Sigmoid colon (tissue), 7 donors: ENCODE data around the gene TPRA1. TPM values are rescaled to one million over a fixed set of nuclear protein-coding genes. Genes with fewer than 3 reads are reported as not detected.

ENCODE experiments used
- DNase-seq: peaks from one replicate; pipeline ENCODE4 v3.0.0-alpha.2; 2019
- H3K27ac ChIP-seq, 4 donors: fragments of 200-600 bp; sonication (generic); one replicate each; pipeline ENCODE4 v1.5.1; 2016 to 2019; ENCODE audit warnings: mild to moderate bottlenecking in 1 of 4
- H3K27me3 ChIP-seq, 3 donors: fragments of 200-600 bp; sonication (generic); one replicate each; pipeline ENCODE4 v1.5.1; 2019; ENCODE audit warnings: mild to moderate bottlenecking in 1 of 3
- H3K36me3 ChIP-seq, 4 donors: fragments of 200-600 bp; sonication (generic); one replicate each; pipeline ENCODE4 v1.5.1; 2016 to 2019
- H3K4me1 ChIP-seq, 4 donors: fragments of 200-600 bp; sonication (generic); one replicate each; pipeline ENCODE4 v1.5.1; 2017 to 2019
- H3K4me3 ChIP-seq, 4 donors: fragments of 200-600 bp; sonication (generic); one replicate each; pipeline ENCODE4 v1.5.1; 2017 to 2019; ENCODE audit warnings: mild to moderate bottlenecking in 2 of 4, moderate library complexity in 1 of 4
- H3K9me3 ChIP-seq, 4 donors: fragments of 200-600 bp in 3 of 4; sonication (generic) in 3 of 4; one replicate each; pipeline versions ENCODE4 v1.5.1 to v1.6.1; 2013 to 2019
- EP300 ChIP-seq, 4 donors: sonication (generic); formaldehyde crosslinking; IDR thresholded peaks; one replicate each; pipeline ENCODE4 v1.6.1; 2017; ENCODE audit warnings: antibody characterized with exemption in 4 of 4
- POLR2A ChIP-seq, 2 donors: fragments of 450-650 bp; IDR thresholded peaks; one replicate each; pipeline ENCODE4 v1.6.1; 2016; ENCODE audit warnings: antibody characterized with exemption in 2 of 2, mild to moderate bottlenecking in 2 of 2, moderate library complexity in 2 of 2
- POLR2AphosphoS5 ChIP-seq, 4 donors: sonication (generic); formaldehyde crosslinking; IDR thresholded peaks; one replicate each; pipeline ENCODE4 v1.6.1; 2017; ENCODE audit warnings: antibody characterized with exemption in 4 of 4
- WGBS, 2 donors: extraction: QIAGEN DNeasy Blood & Tissue Kit; methylation state at CpG; one replicate each; pipeline ENCODE4 v1.1.7; 2013; 5-methylcytosine and 5-hydroxymethylcytosine counted together
- intact Hi-C: fragments of 100-400 bp; cut with DNase I; formaldehyde crosslinking; loops from one replicate; pipeline ENCODE4 v1.15.1; 2023
- polyA plus RNA-seq, 3 donors: library from polyadenylated mRNA; stranded (reverse); fragments of 200-250 nt; gene quantifications; one replicate each; pipeline ENCODE4 v1.2.3, GENCODE V29; 2013
- total RNA-seq, 4 donors: library from RNA; depleted of rRNA; stranded (reverse); fragments of >200 nt; gene quantifications; one replicate each; pipeline ENCODE4 v1.1.0, GENCODE V29; 2016
- TF ChIP-seq, protein P1 (sequence below), 4 experiments: fragments of 450-650 bp in 3 of 4; fragments of 200-600 bp in 1 of 4; IDR thresholded peaks; one replicate each; pipeline ENCODE4 v1.5.1; 2016 to 2019; ENCODE audit warnings: antibody characterized with exemption in 4 of 4, mild to moderate bottlenecking in 3 of 4, moderate library complexity in 2 of 4
- donor health status: healthy with polysubstance abuse.
- donor health status: Bipolar disorder and iron deficiency.
- donor health status: healthy.

Gene TPRA1
- total and polyA plus RNA-seq, 7 donors = 7.2 to 33.2 (median 28.5) TPM

DNA sequence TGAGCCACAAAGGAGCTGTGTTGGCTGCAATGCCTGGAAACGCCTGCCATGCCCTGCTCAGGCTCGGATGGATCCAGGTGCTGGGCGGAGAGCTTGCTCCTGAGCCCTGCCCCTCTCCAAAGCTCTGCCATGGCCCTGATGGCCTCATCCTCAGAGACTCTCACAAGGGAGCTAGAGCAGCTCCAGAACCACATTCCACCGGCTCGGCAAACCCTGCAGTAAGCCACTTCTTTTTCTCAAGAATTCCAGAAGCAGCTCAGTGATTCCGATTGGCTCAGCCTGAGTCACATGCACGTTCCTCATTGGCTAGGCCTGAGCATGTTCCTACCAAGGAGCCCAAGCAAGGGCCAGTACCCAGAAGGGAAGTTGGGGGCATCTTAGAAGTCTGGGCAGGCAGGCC is 24.8 kb downstream of the TPRA1 start:
- intact Hi-C loops = no loop called here
- no peaks in the 10 kb centered on the region for H3K9me3 ChIP-seq
- no peak overlapping the region for H3K4me3 ChIP-seq
- 62 to 82% methylated on average over 7 of the region's 7 CpGs for WGBS, 2 donors
- no peaks in the 10 kb centered on the region for H3K4me1 ChIP-seq
- peaks cover 0 to 7% (median 0%) of the 10 kb centered on the region in 3 donors for H3K27me3 ChIP-seq
- TF ChIP-seq POLR2AphosphoS5 (IDR thresholded peaks at IDR 0.05) (no peak), EP300 (IDR thresholded peaks at IDR 0.05) (no peak), POLR2A (IDR thresholded peaks at IDR 0.05) (no peak)
- TF ChIP-seq, protein P1, sequence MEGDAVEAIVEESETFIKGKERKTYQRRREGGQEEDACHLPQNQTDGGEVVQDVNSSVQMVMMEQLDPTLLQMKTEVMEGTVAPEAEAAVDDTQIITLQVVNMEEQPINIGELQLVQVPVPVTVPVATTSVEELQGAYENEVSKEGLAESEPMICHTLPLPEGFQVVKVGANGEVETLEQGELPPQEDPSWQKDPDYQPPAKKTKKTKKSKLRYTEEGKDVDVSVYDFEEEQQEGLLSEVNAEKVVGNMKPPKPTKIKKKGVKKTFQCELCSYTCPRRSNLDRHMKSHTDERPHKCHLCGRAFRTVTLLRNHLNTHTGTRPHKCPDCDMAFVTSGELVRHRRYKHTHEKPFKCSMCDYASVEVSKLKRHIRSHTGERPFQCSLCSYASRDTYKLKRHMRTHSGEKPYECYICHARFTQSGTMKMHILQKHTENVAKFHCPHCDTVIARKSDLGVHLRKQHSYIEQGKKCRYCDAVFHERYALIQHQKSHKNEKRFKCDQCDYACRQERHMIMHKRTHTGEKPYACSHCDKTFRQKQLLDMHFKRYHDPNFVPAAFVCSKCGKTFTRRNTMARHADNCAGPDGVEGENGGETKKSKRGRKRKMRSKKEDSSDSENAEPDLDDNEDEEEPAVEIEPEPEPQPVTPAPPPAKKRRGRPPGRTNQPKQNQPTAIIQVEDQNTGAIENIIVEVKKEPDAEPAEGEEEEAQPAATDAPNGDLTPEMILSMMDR (IDR thresholded peaks at IDR 0.05) = no peak
- H3K27ac ChIP-seq = no peak overlapping the region
- H3K36me3 ChIP-seq = peaks cover 0 to 9% (median 4%) of the 10 kb centered on the region in 4 donors
- no peak for DNase-seq

DNA sequence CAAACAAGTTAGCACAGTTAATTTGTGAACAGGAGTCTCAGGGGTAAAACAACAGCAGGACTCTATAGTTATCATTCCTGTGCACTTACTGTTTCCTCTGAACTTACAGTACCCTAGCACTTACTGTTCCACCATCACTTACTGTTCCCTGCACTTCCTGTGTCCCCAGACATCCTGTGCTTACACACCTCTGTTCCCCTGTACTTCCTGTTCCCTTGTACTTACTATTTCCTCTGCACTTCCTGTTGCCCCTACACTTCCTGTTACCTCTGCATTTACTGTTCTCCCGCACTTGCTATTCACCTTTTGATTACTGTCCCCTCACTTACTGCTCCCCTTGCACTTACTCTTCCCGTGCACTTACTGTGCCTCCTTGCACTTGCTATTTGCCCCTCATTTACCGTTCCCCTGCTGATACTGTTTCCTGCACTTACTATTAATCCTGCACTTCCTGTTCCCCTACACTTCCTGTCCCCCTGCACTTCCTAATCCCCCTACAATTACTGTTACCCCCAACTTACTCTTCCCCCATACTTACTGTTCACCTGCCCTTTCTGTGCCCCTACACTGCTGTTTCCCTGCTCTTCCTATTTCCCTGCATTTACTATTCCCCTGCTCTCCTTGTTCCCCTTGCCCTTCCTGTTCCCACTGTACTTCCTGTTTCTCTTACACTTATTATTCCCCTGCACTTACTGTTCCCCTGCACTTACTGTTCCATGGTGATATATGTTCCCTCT is 30.3 kb downstream of the TPRA1 start:
- TF ChIP-seq POLR2A (IDR thresholded peaks at IDR 0.05) (no peak), POLR2AphosphoS5 (IDR thresholded peaks at IDR 0.05) (no peak), EP300 (IDR thresholded peaks at IDR 0.05) (no peak)
- TF ChIP-seq, protein P1 (IDR thresholded peaks at IDR 0.05) = no peak
- Histone ChIP-seq H3K36me3 (no peaks in the 10 kb centered on the region), H3K27ac (no peak overlapping the region), H3K9me3 (no peaks in the 10 kb centered on the region), H3K4me1 (no peaks in the 10 kb centered on the region), H3K27me3 (peaks cover 0 to 16% (median 0%) of the 10 kb centered on the region in 3 donors), H3K4me3 (no peak overlapping the region)
- intact Hi-C loops = no loop called here
- DNase-seq = no peak
- WGBS, 2 donors = 71 to 82% methylated on average over 3 of the region's 3 CpGs

DNA sequence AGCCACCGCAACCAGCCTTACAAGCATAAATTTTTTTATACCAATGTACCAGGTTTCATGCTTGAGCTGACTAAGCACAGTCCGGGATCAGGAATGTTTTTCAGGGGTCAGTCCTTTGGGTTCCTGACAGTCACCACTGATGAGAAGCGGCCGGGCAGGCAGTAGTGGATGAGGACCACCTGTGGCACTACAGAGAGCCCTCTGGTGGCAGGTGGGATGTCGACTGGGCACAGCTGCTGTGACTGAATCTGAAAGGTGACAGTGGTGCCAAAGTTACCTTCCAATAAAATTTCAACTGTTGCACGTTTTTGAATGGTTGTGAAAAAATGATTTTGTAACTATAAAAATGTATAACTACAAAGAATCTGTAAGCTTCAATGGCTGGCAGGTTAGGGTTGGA is 34.0 kb downstream of the TPRA1 start:
- no peak overlapping the region for H3K4me3 ChIP-seq
- 67 to 71% methylated on average over 6 of the region's 6 CpGs for WGBS, 2 donors
- intact Hi-C loops = no loop called here
- TF ChIP-seq POLR2A (IDR thresholded peaks at IDR 0.05) (no peak), EP300 (IDR thresholded peaks at IDR 0.05) (no peak), POLR2AphosphoS5 (IDR thresholded peaks at IDR 0.05) (no peak)
- TF ChIP-seq, protein P1 (IDR thresholded peaks at IDR 0.05) = no peak
- no peaks in the 10 kb centered on the region for H3K9me3 ChIP-seq
- H3K4me1 ChIP-seq = no peaks in the 10 kb centered on the region
- H3K27me3 ChIP-seq = peaks cover 0 to 10% (median 0%) of the 10 kb centered on the region in 3 donors
- H3K36me3 ChIP-seq = no peaks in the 10 kb centered on the region
- no peak overlapping the region for H3K27ac ChIP-seq
- DNase-seq = no peak

DNA sequence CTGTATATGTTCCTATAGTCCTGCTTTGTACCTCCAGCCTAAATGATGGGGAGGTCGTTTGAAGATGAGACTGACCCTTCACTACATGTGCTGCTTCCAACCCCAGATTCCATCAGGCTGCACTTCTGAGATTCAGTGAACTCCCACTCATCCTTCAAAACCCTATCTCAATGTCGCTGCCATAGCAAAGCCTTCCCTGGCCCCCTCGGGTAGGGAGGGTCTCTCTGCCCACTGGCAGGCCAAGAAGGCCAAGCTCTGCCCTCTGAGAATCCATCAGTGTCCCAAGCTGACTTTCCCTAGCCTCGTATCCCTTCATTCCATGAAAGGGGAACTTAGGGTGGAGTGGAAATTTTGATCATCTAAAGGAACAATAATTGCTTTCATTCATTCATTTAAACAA is 35.4 kb downstream of the TPRA1 start:
- no peak for DNase-seq
- peaks cover 0 to 6% (median 0%) of the 10 kb centered on the region in 3 donors for H3K27me3 ChIP-seq
- intact Hi-C loops = no loop called here

More for the DNA sequence above, 35.4 kb downstream of the TPRA1 start:
- TF ChIP-seq, protein P1 (IDR thresholded peaks at IDR 0.05) = no peak
- TF ChIP-seq POLR2A (IDR thresholded peaks at IDR 0.05) (no peak), EP300 (IDR thresholded peaks at IDR 0.05) (no peak), POLR2AphosphoS5 (IDR thresholded peaks at IDR 0.05) (no peak)
- Histone ChIP-seq H3K36me3 (no peaks in the 10 kb centered on the region), H3K9me3 (no peaks in the 10 kb centered on the region), H3K27ac (no peak overlapping the region), H3K4me3 (no peak overlapping the region), H3K4me1 (no peaks in the 10 kb centered on the region)
- WGBS, 2 donors = 73 to 80% methylated on average over 4 of the region's 4 CpGs
